MM.1S (cell line): Measurements from ENCODE around the gene ZSCAN23.

ENCODE experiments used
- CTCF ChIP-seq: fragments of 300-600 bp; sonication (generic); IDR thresholded peaks from 2 replicates; pipeline ENCODE4 v1.5.1; 2016; ENCODE audit warnings: antibody characterized with exemption, low read length, mixed read lengths
- EZH2 ChIP-seq: fragments of 300-600 bp; sonication (generic); optimal IDR thresholded peaks from 2 replicates; pipeline ENCODE3; 2017; ENCODE audit warnings: low read depth, mild to moderate bottlenecking, antibody characterized with exemption, low read length, mixed read lengths

GRCh38 chr6:28478518-28478917 is 35.2 kb upstream of the ZSCAN23 start:
- TF ChIP-seq CTCF, result no peak
- no peak for TF ChIP-seq EZH2
